Mucosa of stomach (tissue), 1 donor: ENCODE results near the gene ACSL6.
"Not testable (repeated sequence)": the region's sequence is repeated elsewhere in the genome, so short reads cannot be mapped to it uniquely, and the experiment has no call there.

ENCODE experiments used
- H3K27me3 ChIP-seq: one replicate; pipeline ENCODE4 v1.7.0; 2013; ENCODE audit warnings: mild to moderate bottlenecking, low read length; ENCODE audit not compliant: control insufficient read depth, insufficient read depth
- H3K36me3 ChIP-seq: one replicate; pipeline ENCODE4 v1.7.0; 2013; ENCODE audit warnings: low read length; ENCODE audit not compliant: control insufficient read depth, insufficient read depth
- H3K4me1 ChIP-seq: one replicate; pipeline ENCODE4 v1.7.0; 2013; ENCODE audit warnings: mild to moderate bottlenecking, low read length; ENCODE audit not compliant: control insufficient read depth, insufficient read depth
- H3K4me3 ChIP-seq: one replicate; pipeline ENCODE4 v1.7.0; 2013; ENCODE audit warnings: low read length
- H3K9ac ChIP-seq: one replicate; pipeline ENCODE4 v1.7.0; 2013; ENCODE audit warnings: mild to moderate bottlenecking, low read length, moderate library complexity
- H3K9me3 ChIP-seq: one replicate; pipeline ENCODE4 v1.7.0; 2013; ENCODE audit warnings: mild to moderate bottlenecking, low read length, moderate library complexity; ENCODE audit not compliant: control insufficient read depth
- donor health status: Pancreatic carcinoma.

ACSL6 gene

DNA sequence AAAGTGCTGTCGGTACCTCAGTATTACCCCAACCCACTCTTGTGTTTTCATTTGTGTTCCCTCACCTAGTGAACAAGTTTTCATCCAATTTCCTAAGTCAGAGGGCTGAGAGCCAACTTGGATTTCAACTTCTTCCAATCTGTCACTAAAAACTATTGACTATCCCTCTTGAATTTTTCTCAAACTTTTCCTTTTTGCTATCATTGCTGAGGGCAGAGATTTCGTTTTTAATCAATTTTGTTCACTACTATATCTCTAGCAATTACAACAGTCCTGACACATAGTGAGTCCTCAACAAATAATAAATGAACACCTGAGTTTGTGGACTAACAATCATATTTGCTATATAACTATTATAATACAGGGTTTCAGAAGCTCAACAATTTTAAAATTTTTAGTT, 95.0 kb downstream of the ACSL6 start:
- H3K36me3 ChIP-seq = no peaks in the 10 kb centered on the region
- no peaks in the 10 kb centered on the region for H3K27me3 ChIP-seq
- no peak overlapping the region for H3K4me3 ChIP-seq
- no peaks in the 10 kb centered on the region for H3K4me1 ChIP-seq
- no peaks in the 10 kb centered on the region for H3K9me3 ChIP-seq
- no peak overlapping the region for H3K9ac ChIP-seq

GRCh38 chr5:131914472-131914871, 97.0 kb downstream of the ACSL6 start:
- Histone ChIP-seq H3K27me3 (no peaks in the 10 kb centered on the region), H3K9ac (no peak overlapping the region), H3K4me1 (no peaks in the 10 kb centered on the region), H3K9me3 (no peaks in the 10 kb centered on the region), H3K4me3 (no peak overlapping the region), H3K36me3 (no peaks in the 10 kb centered on the region)

DNA sequence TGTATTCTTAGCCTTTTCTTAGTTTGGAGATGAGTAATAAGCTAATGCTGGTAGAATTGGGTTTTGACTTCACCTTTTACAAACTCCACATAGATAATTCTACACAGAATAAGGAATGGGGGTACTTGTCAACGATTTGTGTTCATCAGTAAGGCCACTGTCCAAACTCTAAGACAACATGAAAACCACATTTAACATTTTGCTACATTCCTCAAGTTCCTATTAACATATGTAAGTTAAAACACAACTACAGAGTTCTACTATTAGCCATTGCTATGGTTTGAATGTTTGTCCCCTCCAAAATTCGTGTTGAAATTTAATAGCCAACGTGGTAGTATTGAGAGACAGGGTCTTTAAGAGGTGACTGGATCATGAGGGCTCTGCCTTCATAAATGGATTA, 97.9 kb downstream of the ACSL6 start:
- Histone ChIP-seq H3K4me1 (no peaks in the 10 kb centered on the region), H3K36me3 (no peaks in the 10 kb centered on the region), H3K9ac (no peak overlapping the region), H3K27me3 (no peaks in the 10 kb centered on the region), H3K9me3 (no peaks in the 10 kb centered on the region), H3K4me3 (no peak overlapping the region)

DNA sequence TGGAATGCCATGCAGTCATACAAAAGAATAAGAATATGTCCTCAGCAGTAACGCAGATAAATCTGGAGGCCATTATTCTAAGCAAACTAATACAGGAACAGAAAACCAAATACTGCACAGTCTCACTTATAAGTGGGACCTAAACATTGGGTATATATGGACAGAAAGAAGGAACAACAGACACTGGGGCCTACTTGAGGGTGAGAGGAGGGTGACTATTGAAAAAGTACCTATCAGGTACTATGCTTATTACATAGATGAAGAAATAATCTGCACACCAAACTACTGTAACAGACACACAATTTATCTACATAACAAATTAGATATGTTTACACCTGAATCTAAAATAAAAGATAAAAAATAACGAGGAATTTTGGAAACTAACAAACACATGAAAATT, 104.8 kb downstream of the ACSL6 start:
- H3K9me3 ChIP-seq = no peaks in the 10 kb centered on the region
- H3K4me1 ChIP-seq = no peaks in the 10 kb centered on the region
- no peaks in the 10 kb centered on the region for H3K36me3 ChIP-seq
- H3K4me3 ChIP-seq = no peak overlapping the region
- no peak overlapping the region for H3K9ac ChIP-seq
- no peaks in the 10 kb centered on the region for H3K27me3 ChIP-seq

- not testable (repeated sequence) for H3K4me3 ChIP-seq, H3K4me1 ChIP-seq, H3K9ac ChIP-seq, H3K36me3 ChIP-seq, H3K27me3 ChIP-seq, H3K9me3 ChIP-seq
These were observed 109.2 kb downstream of the ACSL6 start for GRCh38 chr5:131902266-131902665.
